Measurements from ENCODE around the gene FAM98A. TPM values are rescaled to one million over a fixed set of nuclear protein-coding genes. Genes with fewer than 3 reads are reported as not detected.

FAM98A gene
- 10 to 100 TPM; 41.3 to 50.3 TPM for total RNA-seq
- long read RNA-seq, donor 1, partial matches to known transcripts: 1 of 8 reads
- long read RNA-seq, donor 1, other reads (novel, unspliced or antisense): 3 of 8 reads
- long read RNA-seq, donor 2, partial matches to known transcripts: 3 of 12 reads
- long read RNA-seq, donor 2, other reads (novel, unspliced or antisense): 5 of 12 reads

DNA sequence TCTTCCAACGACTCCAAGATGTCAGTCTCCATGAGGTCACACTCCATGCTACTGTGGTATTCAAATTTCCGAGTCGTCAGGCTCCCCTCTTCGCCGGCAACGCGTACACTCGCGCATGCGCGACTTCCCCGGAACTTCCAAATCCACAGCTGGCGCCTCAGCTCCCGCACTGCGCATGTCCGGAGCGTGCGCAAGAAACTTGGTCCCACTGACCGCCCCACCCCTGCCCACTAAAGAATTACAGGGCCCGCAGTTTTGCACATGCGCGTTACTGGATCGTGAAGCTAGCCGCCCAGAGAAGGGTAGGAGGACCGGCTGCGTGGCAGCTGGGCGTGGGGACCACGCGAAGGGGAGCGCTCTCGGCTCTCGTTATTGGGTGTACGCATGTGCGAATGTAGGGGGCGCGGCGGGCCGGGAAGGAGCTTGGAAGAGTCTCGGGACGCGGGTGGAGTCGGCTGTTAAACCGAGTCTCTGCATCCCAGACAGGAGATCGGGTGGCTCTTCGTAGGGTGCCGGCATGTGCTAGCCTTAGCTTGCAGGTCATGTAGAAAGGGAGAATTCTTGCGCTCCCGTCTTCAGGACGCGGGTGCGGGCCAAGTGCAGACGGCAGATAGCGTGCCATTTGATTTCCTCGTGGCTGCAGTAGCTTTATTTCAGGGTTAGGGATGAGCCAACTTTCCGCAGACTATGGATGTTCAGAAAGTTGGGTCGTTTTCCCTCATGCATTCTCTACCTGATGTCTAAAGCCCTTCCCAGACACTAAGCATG is at the start of gene FAM98A:
TSS of gene FAM98A (minus strand) at position 125 of the 768 bp plus-strand sequence. CDS start at position 47, 78 bp downstream.
- DNase-seq (ENCODE audit: low spot score): peak; percentile 100
- intact Hi-C loops (cut with DNase I): no loop called here

DNA sequence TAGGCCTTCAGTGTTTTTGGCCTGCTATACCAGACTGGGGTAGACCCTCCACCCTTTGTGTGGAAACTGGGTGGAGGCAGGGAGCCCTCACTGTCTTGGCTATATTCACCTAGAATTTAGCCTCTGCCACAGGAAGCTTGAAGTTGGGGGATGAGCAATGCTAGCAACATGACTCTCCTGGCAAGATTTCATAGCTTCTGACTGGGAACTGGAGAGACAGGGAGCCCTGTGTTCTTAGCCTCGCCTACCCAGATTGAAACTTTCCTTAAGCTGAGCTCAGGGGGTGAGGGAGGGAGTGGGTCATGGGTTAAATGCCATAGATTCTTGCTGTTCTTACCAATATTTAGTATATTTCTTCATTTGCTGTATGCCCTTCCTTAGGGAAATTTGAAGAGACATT is 46.8 kb upstream of the FAM98A start:
- intact Hi-C loops (cut with DNase I): no loop called here
- DNase-seq (ENCODE audit: low spot score): no peak

DNA sequence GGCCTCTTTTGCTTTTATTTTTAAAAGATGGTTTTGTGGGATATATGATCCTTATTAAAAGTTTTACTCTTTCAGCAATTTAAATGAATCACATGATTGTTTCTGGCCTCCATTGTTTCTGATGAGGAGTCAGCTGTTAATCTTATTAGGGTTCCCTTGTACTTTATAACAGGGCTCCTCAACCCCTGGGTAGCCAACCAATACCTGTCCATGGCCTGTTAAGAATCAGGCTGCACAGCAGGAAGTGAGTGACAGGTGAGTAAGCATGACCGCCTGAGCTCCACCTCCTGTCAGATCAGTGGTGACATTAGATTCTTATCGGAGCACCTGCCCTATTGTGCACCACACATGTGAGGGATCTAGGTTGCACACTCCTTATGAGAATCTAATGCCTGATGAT is 45.1 kb upstream of the FAM98A start:
- intact Hi-C loops (cut with DNase I): no loop called here

DNA sequence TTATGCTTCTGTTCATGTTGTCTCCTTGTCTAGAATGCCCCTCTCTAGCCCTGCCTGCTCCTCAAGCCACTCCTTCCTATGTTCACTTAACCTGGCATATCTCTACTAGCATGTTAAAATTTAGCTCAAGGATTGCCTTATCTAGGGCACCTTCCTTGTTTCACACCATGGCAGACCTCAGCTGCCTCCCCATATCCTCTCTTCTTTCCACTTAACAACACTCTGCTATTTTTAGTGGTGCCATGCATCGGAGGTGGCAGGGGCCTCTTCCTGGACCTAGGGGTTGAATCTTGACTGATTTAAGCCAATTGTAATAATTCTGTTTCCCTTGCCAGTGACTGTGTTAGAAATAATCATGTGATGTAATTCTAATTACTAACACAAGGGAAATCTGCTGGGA is 36.9 kb upstream of the FAM98A start:
- no peak for DNase-seq (ENCODE audit: low spot score)
- intact Hi-C loops (cut with DNase I): no loop called here

More for the DNA sequence above, 45.1 kb upstream of the FAM98A start:
- DNase-seq (ENCODE audit: low spot score): no peak

DNA sequence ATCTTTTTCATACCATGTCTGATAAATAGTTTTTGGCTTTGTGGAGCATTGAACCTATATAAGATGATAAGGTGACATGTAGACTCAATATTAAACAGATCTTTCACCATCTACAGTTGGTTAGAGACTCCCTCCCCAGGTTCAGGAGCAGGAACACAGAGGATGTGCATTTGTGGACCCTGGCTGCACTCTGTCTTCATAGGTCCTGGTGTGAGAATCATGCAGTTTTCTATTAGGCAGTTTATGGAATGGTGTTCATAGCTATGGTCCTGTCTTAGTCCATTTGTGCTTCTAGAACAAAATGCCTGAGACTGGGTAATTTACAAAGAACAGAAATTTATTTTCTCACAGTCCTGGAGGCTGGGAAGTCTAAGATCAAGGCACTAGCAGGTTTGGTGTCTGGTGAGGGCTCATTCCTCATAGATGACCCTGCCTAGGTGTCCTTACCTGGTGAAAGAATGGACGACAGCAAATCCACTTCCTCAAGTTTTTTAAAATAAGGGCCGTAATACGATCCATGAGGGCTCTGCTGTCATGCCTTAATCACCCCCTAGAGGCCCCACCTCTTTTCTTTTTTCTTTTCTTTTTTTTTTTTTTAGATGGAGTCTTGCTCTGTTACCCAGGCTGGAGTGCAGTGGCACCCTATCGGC is 35.3 kb upstream of the FAM98A start:
- intact Hi-C loops (cut with DNase I): no loop called here
- DNase-seq (ENCODE audit: low spot score): no peak

DNA sequence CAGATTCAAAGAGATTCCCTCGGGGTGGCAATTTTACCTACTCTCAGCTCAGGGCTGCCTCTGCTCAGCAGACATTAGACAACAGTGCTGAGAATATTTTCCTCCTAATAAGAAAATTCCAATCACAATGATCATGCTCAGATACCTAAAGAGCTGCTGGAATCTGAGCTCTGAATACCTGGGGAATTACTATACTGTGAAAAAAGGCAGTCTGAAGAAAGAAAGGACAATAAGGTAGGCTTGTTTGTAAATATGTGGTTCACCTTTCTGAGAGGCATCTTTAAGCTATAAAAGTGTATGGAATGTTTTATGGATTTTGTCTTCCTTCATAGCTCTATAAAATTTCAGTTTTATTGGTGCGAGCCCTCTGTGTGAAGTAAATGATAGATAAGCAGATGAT is 34.2 kb upstream of the FAM98A start:
- DNase-seq (ENCODE audit: low spot score): no peak
- intact Hi-C loops (cut with DNase I): no loop called here

DNA sequence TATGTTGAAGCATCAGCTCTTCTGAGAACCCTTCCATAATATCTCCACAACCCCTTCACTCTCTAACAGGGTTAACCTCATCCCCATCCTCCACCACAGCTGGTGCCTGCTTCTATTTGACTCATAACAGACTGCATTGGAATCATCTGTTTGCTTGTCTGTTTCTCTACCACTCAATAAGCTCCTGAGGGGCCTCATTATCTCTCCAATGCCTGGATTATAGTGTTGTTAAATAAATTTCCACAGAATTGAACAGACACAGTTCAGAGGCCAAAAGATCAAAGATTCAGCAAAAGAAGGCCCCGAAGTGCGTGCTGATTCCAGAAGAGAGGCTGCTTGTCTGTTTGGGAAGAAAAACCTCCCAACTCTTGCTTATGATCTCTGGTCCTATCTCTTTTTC is 33.7 kb upstream of the FAM98A start:
- no peak for DNase-seq (ENCODE audit: low spot score)
- intact Hi-C loops (cut with DNase I): no loop called here

DNA sequence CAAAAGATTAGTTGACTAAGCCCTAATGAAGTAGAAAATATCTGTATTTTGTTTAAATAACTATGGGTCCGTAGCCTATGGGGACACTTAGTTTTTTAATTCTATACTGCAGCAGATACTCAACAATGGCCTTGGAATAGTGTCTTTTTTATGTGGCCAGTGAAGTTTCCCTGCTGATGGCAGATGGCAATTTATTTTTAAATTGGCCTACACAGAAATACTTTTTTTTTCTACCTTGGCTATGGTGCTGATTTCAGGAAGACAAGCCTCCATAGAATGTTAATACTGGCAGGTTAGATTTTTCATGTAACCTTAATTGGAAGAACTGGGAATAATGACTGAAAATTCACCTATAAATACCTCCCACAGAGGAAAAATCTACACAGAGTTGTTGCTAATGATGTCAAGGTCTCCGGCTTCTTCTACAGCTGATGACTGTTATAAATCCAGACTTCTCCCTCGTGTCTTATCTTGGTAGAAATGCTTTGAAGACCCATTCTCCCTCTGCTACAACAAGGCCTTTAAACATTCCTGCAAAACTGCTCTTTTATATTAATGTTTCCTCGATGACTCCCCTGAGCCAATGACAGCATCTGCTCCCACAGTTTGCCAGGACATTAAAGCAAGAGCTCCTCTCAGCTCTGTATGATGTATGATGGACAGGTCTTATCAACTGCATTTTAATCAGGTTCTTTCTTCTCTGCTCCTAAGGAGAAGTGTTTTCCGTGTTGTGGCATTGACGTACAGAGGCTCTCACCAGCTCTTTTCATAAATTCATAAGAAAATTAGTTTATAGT is 29.1 kb upstream of the FAM98A start:
- DNase-seq (ENCODE audit: low spot score): no peak
- intact Hi-C loops (cut with DNase I): no loop called here

DNA sequence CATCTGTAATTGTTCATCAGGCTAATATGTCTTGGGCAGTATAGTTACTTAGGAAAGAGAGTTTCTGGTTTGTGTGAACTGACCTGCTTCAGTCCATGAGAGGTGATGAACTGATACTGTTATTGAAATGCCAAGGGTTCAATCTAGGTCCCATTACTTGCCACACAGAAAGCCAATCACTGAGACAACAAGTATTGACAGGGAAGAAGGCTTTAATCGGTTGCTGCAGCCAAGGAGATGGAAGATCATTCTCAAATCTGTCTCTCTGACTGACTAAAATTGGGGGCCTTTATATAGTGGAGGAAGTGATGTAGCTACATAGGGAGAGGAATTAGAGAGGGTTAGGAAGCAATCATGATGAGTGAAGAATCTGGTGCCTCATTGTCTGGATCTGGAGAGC is 19.9 kb upstream of the FAM98A start:
- intact Hi-C loops (cut with DNase I): no loop called here
- DNase-seq (ENCODE audit: low spot score): no peak

DNA sequence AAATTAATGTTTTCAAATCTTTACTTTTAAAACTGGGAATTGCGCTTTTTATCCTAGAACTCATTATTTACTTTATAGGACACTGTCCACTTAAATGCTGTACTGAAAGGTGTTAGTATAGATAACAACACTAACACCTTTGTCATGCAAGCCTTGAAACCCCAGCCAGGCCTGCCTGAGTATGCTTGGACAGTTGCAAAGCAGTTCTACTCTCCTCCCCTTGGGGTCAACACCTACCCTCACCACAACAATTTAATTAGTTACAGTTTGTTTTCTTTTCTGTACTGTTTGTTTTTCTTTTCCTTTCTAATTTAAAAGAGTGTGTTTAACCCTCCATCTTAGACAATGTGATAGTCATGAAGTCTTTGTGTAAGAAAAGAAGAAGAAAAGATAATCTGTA is 18.9 kb upstream of the FAM98A start:
- DNase-seq (ENCODE audit: low spot score): no peak

DNA sequence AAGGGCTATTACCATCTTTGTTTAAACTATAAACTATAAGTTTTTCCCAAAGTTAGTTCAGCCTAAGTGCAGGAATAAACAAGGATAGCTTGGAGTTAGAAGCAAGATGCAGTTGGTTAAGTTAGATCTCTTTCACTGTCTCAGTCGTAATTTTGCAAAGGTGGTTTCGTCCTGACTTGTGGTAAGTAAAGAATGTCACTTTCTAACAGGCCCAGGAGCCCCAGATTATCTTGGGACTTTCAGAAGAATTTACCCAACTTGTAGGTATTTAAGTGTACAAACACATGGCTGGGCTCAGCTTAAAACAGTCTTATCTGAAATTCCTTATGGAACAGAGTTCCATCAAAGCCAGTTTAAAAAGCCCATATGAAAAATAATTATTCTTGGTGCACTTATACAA is 18.3 kb upstream of the FAM98A start:
- DNase-seq (ENCODE audit: low spot score): no peak

More for the DNA sequence above, 18.9 kb upstream of the FAM98A start:
- intact Hi-C loops (cut with DNase I): no loop called here

DNA sequence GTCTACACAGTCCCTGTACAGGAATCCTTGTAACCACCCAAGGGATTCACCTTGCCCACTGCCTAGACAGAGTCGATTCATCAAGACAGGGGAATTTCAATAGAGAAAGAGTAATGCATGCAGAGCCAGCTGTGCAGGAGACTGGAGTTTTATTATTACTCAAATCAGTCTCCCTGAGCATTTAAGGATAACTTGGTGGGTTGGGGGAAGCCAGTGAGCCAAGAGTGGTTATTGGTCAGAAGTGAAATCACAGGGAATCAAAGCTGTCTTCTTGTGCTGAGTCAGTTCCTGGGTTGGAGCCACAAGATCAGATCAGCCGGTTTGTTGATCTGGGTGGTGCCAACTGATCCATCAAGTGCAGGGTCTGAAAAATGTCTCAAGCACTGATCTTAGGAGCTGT is 17.8 kb upstream of the FAM98A start:
- intact Hi-C loops (cut with DNase I): no loop called here
- no peak for DNase-seq (ENCODE audit: low spot score)

More for the DNA sequence above, 18.3 kb upstream of the FAM98A start:
- intact Hi-C loops (cut with DNase I): no loop called here

DNA sequence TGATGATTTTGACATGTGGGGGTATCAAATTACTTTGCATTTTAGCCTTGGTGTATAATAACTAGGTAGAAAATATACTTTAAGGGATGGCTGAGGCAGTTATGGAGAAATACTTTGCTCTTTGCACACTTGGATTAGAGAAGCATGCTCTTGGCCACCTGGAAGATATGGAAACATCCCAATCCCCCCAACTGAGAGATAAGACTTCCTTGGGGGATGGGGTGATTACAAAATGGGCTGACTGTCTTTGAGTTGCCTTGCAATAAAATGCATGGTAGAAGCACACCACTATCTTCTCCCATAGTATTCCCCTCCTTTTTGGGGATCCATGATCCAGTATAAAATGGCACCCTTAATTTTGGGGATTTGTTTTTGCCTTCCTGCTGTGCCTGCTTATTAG is 15.1 kb upstream of the FAM98A start:
- intact Hi-C loops (cut with DNase I): no loop called here
- DNase-seq (ENCODE audit: low spot score): no peak

DNA sequence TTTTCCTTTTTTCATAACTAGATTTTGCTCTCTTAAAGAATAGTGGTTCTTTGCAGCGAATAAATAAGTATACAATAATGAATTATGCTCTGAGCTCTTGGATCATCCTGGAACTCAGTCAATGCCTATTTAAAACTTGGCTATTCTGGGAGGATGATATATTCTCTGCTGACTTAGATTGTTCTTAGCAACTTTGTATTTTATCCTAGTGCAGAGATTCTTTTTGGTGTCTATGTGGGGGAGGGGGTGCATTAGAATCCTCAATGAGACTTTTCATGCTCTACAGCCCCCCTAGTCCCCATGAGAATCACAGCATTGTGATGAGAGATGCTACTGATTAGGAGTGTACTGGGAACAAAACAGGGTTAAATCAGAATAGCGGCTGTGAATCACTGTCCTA is 8.8 kb upstream of the FAM98A start:
- no peak for DNase-seq (ENCODE audit: low spot score)
- intact Hi-C loops (cut with DNase I): no loop called here

DNA sequence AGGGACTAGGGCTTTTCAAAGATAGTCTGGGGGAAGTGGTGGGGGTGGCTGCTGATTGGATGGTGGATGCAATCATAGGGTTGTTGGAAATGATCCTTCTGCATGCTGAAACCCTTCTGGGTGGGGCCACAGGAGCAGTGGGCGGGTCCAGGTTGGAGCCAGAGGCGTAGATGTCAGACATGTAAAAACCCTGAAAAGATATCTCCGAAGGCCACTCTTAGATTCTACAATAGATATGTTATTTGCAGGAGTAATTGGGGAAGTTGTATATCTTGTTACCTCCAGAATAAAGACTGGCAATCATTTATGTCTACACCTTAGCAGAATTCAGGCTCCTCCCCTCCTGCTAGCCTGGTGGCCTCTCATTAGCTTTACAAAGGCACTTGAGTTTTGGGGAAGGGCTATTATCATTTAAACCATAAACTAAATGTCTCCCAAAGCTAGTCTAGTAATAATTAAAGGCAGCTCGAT is 8.2 kb upstream of the FAM98A start:
- intact Hi-C loops (cut with DNase I): no loop called here
- no peak for DNase-seq (ENCODE audit: low spot score)

DNA sequence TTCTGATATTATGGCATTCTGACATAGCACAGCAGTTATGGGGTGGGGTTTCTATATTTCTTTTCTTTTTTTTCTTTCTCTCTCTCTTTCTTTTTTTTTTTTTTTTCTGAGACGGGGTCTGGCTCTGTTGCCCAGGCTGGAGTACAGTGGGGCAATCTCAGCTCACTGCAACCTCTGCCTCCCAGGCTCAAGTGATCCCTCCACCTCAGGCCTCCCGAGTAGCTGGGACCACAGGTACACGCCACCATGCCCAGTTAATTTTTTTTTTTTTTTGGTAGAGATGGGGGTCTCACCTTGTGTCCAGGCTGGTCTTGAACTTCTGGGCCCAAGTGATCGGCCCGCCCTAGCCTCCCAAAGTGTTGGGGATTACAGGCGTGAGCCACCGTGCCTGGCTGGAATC is 7.5 kb upstream of the FAM98A start:
- DNase-seq (ENCODE audit: low spot score): no peak
- intact Hi-C loops (cut with DNase I): no loop called here

DNA sequence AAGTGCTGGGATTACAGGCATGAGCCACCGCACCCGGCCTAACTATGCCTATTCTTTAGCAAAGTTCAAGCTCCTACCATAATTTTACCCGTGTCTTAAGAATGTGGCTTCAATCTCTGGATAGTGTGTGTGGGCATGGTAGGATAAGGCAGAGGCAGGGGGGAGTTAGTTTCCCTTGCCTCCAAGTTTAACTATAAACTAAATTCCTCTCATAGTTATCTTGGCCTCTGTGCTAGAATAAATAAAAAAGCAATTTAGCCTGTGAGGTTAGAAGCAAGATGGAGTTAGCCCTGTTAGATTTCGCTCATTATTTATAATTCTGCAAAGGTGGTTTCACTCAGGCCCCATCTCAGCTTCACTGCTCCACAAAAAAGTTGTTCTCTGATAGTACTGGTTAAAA is 7.0 kb upstream of the FAM98A start:
- intact Hi-C loops (cut with DNase I): no loop called here
- no peak for DNase-seq (ENCODE audit: low spot score)

DNA sequence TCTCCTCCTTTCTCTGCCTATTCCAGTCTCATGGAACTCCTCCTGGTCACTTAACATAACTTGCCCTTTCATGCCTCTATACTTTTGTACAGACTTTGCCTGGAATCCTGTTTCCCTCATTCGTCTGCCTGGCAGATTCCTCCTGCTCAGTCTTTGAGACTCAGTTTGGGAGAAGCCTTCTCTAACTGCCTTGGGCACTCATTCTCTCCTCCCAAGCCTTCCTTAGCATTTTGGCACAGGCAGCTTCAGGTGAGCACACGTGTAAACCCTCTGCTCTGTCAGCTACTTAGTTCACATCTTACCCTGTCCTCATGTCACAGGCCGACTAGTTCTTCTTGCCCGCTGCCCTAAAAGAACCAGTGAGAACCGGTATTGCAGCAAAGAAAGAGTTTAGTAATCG is 6.0 kb upstream of the FAM98A start:
- no peak for DNase-seq (ENCODE audit: low spot score)
- intact Hi-C loops (cut with DNase I): no loop called here

DNA sequence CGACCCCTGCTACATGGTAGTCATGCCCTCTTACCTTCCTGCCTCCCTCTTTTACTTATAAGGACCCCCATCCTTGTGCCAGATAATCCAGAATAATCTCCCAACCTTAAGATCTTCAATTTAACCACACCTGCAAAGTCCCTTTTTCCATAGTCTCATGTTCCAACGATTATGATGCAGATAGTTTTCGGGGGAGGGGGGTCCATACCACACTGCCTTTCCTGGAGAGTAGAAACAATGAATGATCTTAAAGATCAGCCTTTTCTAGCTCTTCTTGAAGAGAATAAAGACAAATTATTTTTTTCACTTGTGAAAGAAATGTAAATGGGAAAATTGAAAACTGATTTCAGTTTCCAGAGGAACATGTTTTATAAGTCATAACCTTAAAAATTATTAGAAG is 4.3 kb upstream of the FAM98A start:
- intact Hi-C loops (cut with DNase I): no loop called here
- no peak for DNase-seq (ENCODE audit: low spot score)

All from posterior vena cava (tissue), 2 donors.